IMR-90 (cell line): ENCODE results near the gene DOC2B. TPM values are rescaled to one million over a fixed set of nuclear protein-coding genes. Genes with fewer than 3 reads are reported as not detected.

Experiments
- ATAC-seq: fragments of 200-7000 bp; cut with Tn5 transposase; 2 replicates; pipeline ENCODE4 v1.9.1; 2020; ENCODE audit warnings: low read depth, mild to moderate bottlenecking, moderate library complexity
- BruUV-seq: library from RNA; stranded (reverse); fragments of 400-500 nt; replicated peaks from 2 replicates; lab custom pipeline; 2021; lab: Mats Ljungman, UMichigan
- CTCF ChIA-PET: fragments of 300-600 bp; formaldehyde crosslinking; extraction: SDS; loops from one replicate; lab custom pipeline; 2021; ENCODE audit warnings: antibody characterized with exemption; lab: Yijun Ruan, JAX
- POLR2A ChIA-PET: fragments of 300-600 bp; sonication (Branson Sonifier 250); formaldehyde crosslinking; loops from one replicate; lab custom pipeline; 2022; ENCODE audit warnings: antibody characterized with exemption; ENCODE audit not compliant: unreplicated experiment; lab: Charles Lee
- DNase-seq: peaks from one replicate; pipeline ENCODE4 v3.0.0; 2013
- H2AFZ ChIP-seq: replicated peaks from 2 replicates; pipeline ENCODE3; 2013; ENCODE audit warnings: low read length, mild to moderate bottlenecking; ENCODE audit not compliant: poor library complexity
- H2AK5ac ChIP-seq: 2 replicates; pipeline ENCODE4 v1.6.1; 2013; ENCODE audit warnings: low read depth, low read length, inconsistent platforms
- H2AK9ac ChIP-seq: replicated peaks from 2 replicates; pipeline ENCODE3; 2013; ENCODE audit warnings: mild to moderate bottlenecking, low read depth, low read length, moderate library complexity; ENCODE audit not compliant: poor library complexity
- H2BK120ac ChIP-seq: 2 replicates; pipeline ENCODE4 v1.6.1; 2013; ENCODE audit warnings: low read depth, low read length, inconsistent platforms
- H2BK15ac ChIP-seq: 3 replicates; pipeline ENCODE4 v1.6.1; 2013; ENCODE audit warnings: low read depth, low read length, inconsistent platforms
- H2BK20ac ChIP-seq: 2 replicates; pipeline ENCODE4 v1.6.1; 2013; ENCODE audit warnings: low read depth, mild to moderate bottlenecking, inconsistent platforms, low read length, moderate library complexity
- H2BK5ac ChIP-seq: 2 replicates; pipeline ENCODE4 v1.6.1; 2013; ENCODE audit warnings: mild to moderate bottlenecking, low read depth, low read length, inconsistent platforms; ENCODE audit not compliant: poor library complexity, severe bottlenecking
- H3K14ac ChIP-seq: replicated peaks from 2 replicates; pipeline ENCODE4 v1.6.1; 2013; ENCODE audit warnings: low read depth, low read length, inconsistent platforms
- H3K18ac ChIP-seq: 2 replicates; pipeline ENCODE4 v1.6.1; 2013; ENCODE audit warnings: low read depth, low read length, control low read depth
- H3K23ac ChIP-seq: 2 replicates; pipeline ENCODE4 v1.6.1; 2013; ENCODE audit warnings: low read depth, low read length, inconsistent platforms
- H3K27ac ChIP-seq: 2 replicates; pipeline ENCODE4 v1.5.1; 2013; ENCODE audit warnings: mild to moderate bottlenecking, control low read depth, low read length; ENCODE audit not compliant: insufficient read depth
- H3K27me3 ChIP-seq: 2 replicates; pipeline ENCODE4 v1.6.1; 2013; ENCODE audit warnings: low read length; ENCODE audit not compliant: control insufficient read depth, insufficient read depth
- H3K36me3 ChIP-seq: 2 replicates; pipeline ENCODE4 v1.6.1; 2013; ENCODE audit warnings: low read length, mixed read lengths; ENCODE audit not compliant: control insufficient read depth, insufficient read depth
- H3K4ac ChIP-seq: 2 replicates; pipeline ENCODE4 v1.6.1; 2013; ENCODE audit warnings: low read depth, low read length, inconsistent platforms
- H3K4me1 ChIP-seq: 2 replicates; pipeline ENCODE4 v1.6.1; 2013; ENCODE audit warnings: low read length, mixed read lengths; ENCODE audit not compliant: control insufficient read depth, insufficient read depth
- H3K4me2 ChIP-seq: 2 replicates; pipeline ENCODE4 v1.6.1; 2013; ENCODE audit warnings: low read depth, mild to moderate bottlenecking, control low read depth, low read length, moderate library complexity
- H3K4me3 ChIP-seq: 2 replicates; pipeline ENCODE4 v1.5.1; 2013; ENCODE audit warnings: low read depth, mild to moderate bottlenecking, control low read depth, low read length, moderate library complexity; ENCODE audit not compliant: insufficient read depth
- H3K56ac ChIP-seq: 2 replicates; pipeline ENCODE4 v1.6.1; 2013; ENCODE audit warnings: low read length, inconsistent platforms; ENCODE audit not compliant: insufficient read depth; ENCODE audit errors: extremely low read depth
- H3K79me1 ChIP-seq, 2 experiments: 2 replicates each; pipeline ENCODE4 v1.6.1; 2013; ENCODE audit warnings: low read length in 2 of 2, inconsistent platforms in 1 of 2, low read depth in 1 of 2
- H3K9ac ChIP-seq: 2 replicates; pipeline ENCODE4 v1.6.1; 2013; ENCODE audit warnings: low read depth, low read length, control low read depth
- H3K9me1 ChIP-seq: 2 replicates; pipeline ENCODE4 v1.6.1; 2013; ENCODE audit warnings: low read length, inconsistent platforms; ENCODE audit not compliant: insufficient read depth
- H3K9me3 ChIP-seq: 2 replicates; pipeline ENCODE4 v1.6.1; 2013; ENCODE audit warnings: low read length; ENCODE audit not compliant: control insufficient read depth, insufficient read depth
- H4K20me1 ChIP-seq: 2 replicates; pipeline ENCODE4 v1.6.1; 2013; ENCODE audit warnings: low read length, inconsistent platforms; ENCODE audit not compliant: insufficient read depth
- H4K5ac ChIP-seq: 2 replicates; pipeline ENCODE4 v1.6.1; 2013; ENCODE audit warnings: mild to moderate bottlenecking, low read depth, low read length, control low read depth
- H4K8ac ChIP-seq, 2 experiments: 2 replicates each; pipeline ENCODE4 v1.6.1; 2013; ENCODE audit warnings: low read depth in 2 of 2, low read length in 2 of 2, control low read depth in 1 of 2, inconsistent platforms in 1 of 2
- H4K91ac ChIP-seq: 2 replicates; pipeline ENCODE4 v1.6.1; 2013; ENCODE audit warnings: low read depth, low read length, inconsistent platforms; ENCODE audit not compliant: insufficient read depth
- BHLHE40 ChIP-seq: fragments of 150-350 bp; IDR thresholded peaks from 2 replicates; pipeline ENCODE4 v1.6.1; 2016; ENCODE audit warnings: mild to moderate bottlenecking, low read depth, low read length
- CHD1 ChIP-seq: IDR thresholded peaks from 2 replicates; pipeline ENCODE4 v1.6.1; 2012; ENCODE audit warnings: low read depth, low read length, improper control_type of control experiment
- FOS ChIP-seq: fragments of 150-350 bp; IDR thresholded peaks from 2 replicates; pipeline ENCODE4 v1.6.1; 2016; ENCODE audit warnings: low read depth, low read length
- MAZ ChIP-seq: IDR thresholded peaks from 2 replicates; pipeline ENCODE4 v1.6.1; 2012; ENCODE audit warnings: low read depth, mild to moderate bottlenecking, low read length, improper control_type of control experiment, moderate library complexity, borderline replicate concordance
- NFE2L2 ChIP-seq: fragments of 150-350 bp; IDR thresholded peaks from 2 replicates; pipeline ENCODE4 v1.6.1; 2016; ENCODE audit warnings: low read depth, mild to moderate bottlenecking, low read length
- POLR2A ChIP-seq: IDR thresholded peaks from 2 replicates; pipeline ENCODE4 v1.6.1; 2012; ENCODE audit warnings: mild to moderate bottlenecking, low read depth, low read length
- WGBS, 2 experiments: methylation state at CpG; one replicate each; pipeline versions ENCODE4 v1.1.5 to v1.1.7; 2013; ENCODE audit warnings: missing lambda C conversion rate in 2 of 2; ENCODE audit not compliant: insufficient read length in 1 of 2; ENCODE audit errors: extremely low coverage in 2 of 2; 5-methylcytosine and 5-hydroxymethylcytosine counted together
- dilution Hi-C: fragments of 300-500 bp; cut with HindIII; formaldehyde crosslinking; loops from one replicate; pipeline ENCODE4 v1.14.3; 2018; ENCODE audit warnings: low sequenced_read_pairs; ENCODE audit not compliant: unreplicated experiment
- in situ Hi-C: fragments of 300-500 bp; cut with MboI; formaldehyde crosslinking; loops from 3 replicates; pipeline ENCODE4 v1.14.3; 2019; ENCODE audit warnings: low sequenced_read_pairs, inconsistent platforms, mixed read lengths
- intact Hi-C: fragments of 100-400 bp; cut with micrococcal nuclease; formaldehyde crosslinking; loops from 2 replicates; pipeline ENCODE4 v1.10.0; 2022
- polyA plus RNA-seq, 3 experiments: library from polyadenylated mRNA; depleted of rRNA; stranded (reverse); fragments of >200 nt; gene quantifications; 2 replicates each; pipeline ENCODE4 v1.2.3, GENCODE V29; 2012; ENCODE audit warnings: low replicate concordance in 1 of 3
- total RNA-seq: library from RNA; depleted of rRNA; stranded (reverse); fragments of >200 nt; gene quantifications from 2 replicates; pipeline ENCODE4 v1.2.3, GENCODE V29; 2012
- TF ChIP-seq, protein P1 (sequence below): conservative IDR thresholded peaks from 2 replicates; pipeline ENCODE4 v1.5.1; 2012; ENCODE audit warnings: mild to moderate bottlenecking, low read depth, low read length, improper control_type of control experiment

The DOC2B gene
- total and polyA plus RNA-seq, 2 of the 4 experiments (the other 2 are of a cell fraction): not detected

GRCh38 chr17:145671-146541, 35.5 kb downstream of the DOC2B start (continued):
- no peak for TF ChIP-seq CHD1

- Histone ChIP-seq H3K36me3 (no peaks in the 10 kb centered on the region), H3K27me3 (peaks cover 12% of the 10 kb centered on the region), H3K79me1 (no peaks in the 10 kb centered on the region), H3K4ac (no peak overlapping the region), H3K9ac (no peak overlapping the region), H3K4me3 (no peak overlapping the region), H2AK9ac (no peak overlapping the region), H3K23ac (no peak overlapping the region), H3K18ac (no peak overlapping the region), H2AFZ (no peak overlapping the region), H2BK120ac (no peak overlapping the region), H3K9me1 (no peaks in the 10 kb centered on the region), H2AK5ac (no peak overlapping the region), H2BK15ac (no peak overlapping the region), H3K27ac (no peak overlapping the region), H4K8ac (no peak overlapping the region), H4K91ac (no peak overlapping the region), H4K20me1 (no peaks in the 10 kb centered on the region), H2BK20ac (no peak overlapping the region), H3K14ac (no peak overlapping the region), H4K5ac (no peak overlapping the region), H3K4me2 (no peak overlapping the region), H3K9me3 (no peaks in the 10 kb centered on the region), H3K4me1 (no peaks in the 10 kb centered on the region), H2BK5ac (no peak overlapping the region), H3K56ac (no peak overlapping the region)
- no peak for ATAC-seq
- dilution Hi-C loops: no loop called here
- 68% methylated on average over 3 of the region's 7 CpGs; no CpG with 5 or more reads in 1 of the 2 experiments for WGBS, 2 experiments
- BruUV-seq: no TSS peak
- ChIA-PET POLR2A (no interaction called here), CTCF (no interaction called here)
- no peak for DNase-seq
- TF ChIP-seq CHD1 (no peak), MAZ (no peak), FOS (no peak), BHLHE40 (no peak), NFE2L2 (no peak), POLR2A (no peak)
- TF ChIP-seq, protein P1, sequence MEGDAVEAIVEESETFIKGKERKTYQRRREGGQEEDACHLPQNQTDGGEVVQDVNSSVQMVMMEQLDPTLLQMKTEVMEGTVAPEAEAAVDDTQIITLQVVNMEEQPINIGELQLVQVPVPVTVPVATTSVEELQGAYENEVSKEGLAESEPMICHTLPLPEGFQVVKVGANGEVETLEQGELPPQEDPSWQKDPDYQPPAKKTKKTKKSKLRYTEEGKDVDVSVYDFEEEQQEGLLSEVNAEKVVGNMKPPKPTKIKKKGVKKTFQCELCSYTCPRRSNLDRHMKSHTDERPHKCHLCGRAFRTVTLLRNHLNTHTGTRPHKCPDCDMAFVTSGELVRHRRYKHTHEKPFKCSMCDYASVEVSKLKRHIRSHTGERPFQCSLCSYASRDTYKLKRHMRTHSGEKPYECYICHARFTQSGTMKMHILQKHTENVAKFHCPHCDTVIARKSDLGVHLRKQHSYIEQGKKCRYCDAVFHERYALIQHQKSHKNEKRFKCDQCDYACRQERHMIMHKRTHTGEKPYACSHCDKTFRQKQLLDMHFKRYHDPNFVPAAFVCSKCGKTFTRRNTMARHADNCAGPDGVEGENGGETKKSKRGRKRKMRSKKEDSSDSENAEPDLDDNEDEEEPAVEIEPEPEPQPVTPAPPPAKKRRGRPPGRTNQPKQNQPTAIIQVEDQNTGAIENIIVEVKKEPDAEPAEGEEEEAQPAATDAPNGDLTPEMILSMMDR: no peak
- in situ Hi-C loops: no loop called here
- intact Hi-C loops: loop anchor here (5.0 kb wide), 1 partner anchor 852 kb away; the partner anchor contains the start of gene TIMM22
Measured at GRCh38 chr17:144936-145670, 36.3 kb downstream of the DOC2B start.
